ENCODE measurements around the gene ZSCAN5B.

ZSCAN5B gene

DNA sequence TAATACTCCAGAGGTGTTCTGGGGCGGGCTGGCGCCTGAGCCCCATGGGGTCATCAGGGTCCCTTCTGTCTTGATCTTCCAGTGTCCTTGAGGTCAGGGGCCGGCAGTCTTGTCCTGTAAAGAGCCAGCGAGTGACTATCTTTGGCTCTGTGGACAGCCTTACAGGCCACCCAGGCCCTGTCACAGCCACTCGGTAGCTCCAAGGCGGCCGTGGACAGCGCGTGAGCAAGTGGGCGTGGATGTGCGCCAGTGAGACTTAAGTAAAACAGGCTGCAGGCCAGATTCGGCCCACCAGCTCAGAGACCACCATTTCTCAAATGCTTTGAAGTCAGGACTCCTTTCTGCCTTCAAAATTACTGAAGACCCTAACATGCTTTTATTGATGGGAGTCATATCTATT, 52.8 kb downstream of the ZSCAN5B start:
- peaks cover 32% of the 10 kb centered on the region for H3K4me1 Mint-ChIP-seq
- TF ChIP-seq, protein P1, sequence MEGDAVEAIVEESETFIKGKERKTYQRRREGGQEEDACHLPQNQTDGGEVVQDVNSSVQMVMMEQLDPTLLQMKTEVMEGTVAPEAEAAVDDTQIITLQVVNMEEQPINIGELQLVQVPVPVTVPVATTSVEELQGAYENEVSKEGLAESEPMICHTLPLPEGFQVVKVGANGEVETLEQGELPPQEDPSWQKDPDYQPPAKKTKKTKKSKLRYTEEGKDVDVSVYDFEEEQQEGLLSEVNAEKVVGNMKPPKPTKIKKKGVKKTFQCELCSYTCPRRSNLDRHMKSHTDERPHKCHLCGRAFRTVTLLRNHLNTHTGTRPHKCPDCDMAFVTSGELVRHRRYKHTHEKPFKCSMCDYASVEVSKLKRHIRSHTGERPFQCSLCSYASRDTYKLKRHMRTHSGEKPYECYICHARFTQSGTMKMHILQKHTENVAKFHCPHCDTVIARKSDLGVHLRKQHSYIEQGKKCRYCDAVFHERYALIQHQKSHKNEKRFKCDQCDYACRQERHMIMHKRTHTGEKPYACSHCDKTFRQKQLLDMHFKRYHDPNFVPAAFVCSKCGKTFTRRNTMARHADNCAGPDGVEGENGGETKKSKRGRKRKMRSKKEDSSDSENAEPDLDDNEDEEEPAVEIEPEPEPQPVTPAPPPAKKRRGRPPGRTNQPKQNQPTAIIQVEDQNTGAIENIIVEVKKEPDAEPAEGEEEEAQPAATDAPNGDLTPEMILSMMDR (IDR thresholded peaks at IDR 0.05; ENCODE audit: unreplicated experiment in 3 of 3) = no peak
- H3K27me3 Mint-ChIP-seq (ENCODE audit: low read depth) = no peaks in the 10 kb centered on the region
- no peak overlapping the region for H3K27ac Mint-ChIP-seq
- no peaks in the 10 kb centered on the region for H3K9me3 Mint-ChIP-seq
- no peak overlapping the region for H3K4me3 Mint-ChIP-seq
- peaks cover 16% of the 10 kb centered on the region for H3K36me3 Mint-ChIP-seq (ENCODE audit: low read depth)

DNA sequence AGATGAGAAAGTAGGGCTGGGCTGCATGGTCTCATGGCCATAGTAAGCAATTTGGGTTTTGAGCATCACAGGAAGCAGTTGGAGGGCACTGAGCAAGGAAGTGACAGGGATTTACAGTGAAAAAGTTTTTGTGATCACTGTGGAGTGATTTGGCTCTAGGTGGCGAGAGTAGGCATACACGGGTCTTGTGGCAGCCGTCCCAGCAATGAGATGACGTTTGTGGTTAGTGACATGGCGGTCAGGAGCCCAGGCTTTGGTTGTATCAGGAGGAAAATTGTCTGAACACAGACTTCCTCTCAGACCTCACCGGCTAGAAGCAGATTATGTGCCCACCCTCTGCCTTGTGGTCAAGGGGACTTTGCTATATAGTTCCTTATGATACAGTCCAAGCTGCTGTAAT, 53.2 kb downstream of the ZSCAN5B start:
- Mint-ChIP-seq H3K9me3 (no peaks in the 10 kb centered on the region), H3K27me3 (ENCODE audit: low read depth) (no peaks in the 10 kb centered on the region), H3K36me3 (ENCODE audit: low read depth) (peaks cover 11% of the 10 kb centered on the region), H3K27ac (peak overlapping the region; percentile 6 to 61 (median 55)), H3K4me3 (peak overlapping the region in 2 of 3 experiments; percentile 22 to 43), H3K4me1 (peaks cover 35% of the 10 kb centered on the region)
- TF ChIP-seq, protein P1 (IDR thresholded peaks at IDR 0.05; ENCODE audit: unreplicated experiment in 3 of 3) = no peak

DNA sequence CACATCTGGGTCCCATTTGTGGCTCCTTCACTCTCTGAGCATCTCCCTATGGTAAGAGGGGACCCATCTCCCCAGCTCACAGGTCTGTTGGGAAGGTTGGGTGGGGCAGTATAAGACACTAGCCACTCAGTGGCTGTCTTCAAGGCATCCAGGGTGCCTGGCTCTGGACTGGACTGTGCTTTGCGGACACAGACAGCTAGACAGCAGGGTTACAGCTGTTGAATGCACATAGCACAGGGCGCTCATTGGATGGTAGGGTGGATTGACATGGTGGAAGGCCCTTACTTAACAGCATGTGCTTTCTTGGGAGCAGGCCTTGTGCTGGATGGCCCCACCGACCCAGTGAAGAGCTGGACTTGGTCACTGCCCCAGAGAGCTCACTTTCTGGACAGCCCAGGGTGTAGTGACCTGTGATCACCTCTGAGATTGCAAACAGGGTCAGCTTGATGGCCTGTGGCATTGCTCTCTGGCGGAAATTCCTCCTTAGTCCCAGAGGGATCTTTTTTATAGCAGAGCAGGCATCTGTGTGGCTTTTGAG, 54.6 kb downstream of the ZSCAN5B start:
- peaks cover 2% of the 10 kb centered on the region for H3K36me3 Mint-ChIP-seq (ENCODE audit: low read depth)
- peaks cover 35% of the 10 kb centered on the region for H3K4me1 Mint-ChIP-seq
- H3K9me3 Mint-ChIP-seq = no peaks in the 10 kb centered on the region
- TF ChIP-seq, protein P1 (IDR thresholded peaks at IDR 0.05; ENCODE audit: unreplicated experiment in 3 of 3) = no peak
- peak overlapping the region; percentile 22 to 93 (median 64) for H3K27ac Mint-ChIP-seq
- peak overlapping the region; percentile 72 to 88 (median 87) for H3K4me3 Mint-ChIP-seq
- H3K27me3 Mint-ChIP-seq (ENCODE audit: low read depth) = no peaks in the 10 kb centered on the region

DNA sequence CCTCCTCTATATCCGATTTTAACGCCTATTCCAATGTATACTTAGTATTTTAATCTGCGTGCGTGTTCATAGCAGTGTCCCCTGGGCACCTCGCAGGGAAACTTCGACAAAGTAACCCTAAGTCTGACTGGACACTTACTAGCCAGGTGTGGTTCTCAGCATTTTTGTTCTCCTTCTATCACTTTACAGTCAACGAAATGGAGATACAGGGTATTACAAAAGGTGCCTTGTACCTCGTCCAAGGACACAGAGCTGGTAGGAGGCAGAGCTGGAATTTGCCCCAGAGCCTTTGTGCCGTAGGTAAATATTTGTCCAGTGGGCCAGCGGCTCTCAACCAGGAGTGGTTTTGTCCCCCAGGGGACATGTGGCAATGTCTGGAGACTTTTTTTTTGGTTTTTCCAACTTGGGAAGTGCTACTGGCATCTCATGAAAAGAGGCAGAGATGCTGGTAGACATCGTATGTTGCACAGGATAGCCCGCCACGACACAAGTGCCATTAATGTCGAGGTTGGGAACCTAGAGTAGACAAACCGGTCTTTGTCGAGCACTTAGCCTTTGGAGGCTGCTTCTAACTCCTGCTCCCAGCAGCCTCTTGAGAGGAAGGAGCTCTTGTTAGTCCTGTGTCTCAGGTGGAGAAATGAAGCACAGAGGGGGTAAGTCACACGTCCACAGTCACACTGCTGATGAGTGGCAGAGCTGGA, 55.3 kb downstream of the ZSCAN5B start:
- Mint-ChIP-seq H3K36me3 (ENCODE audit: low read depth) (no peaks in the 10 kb centered on the region), H3K4me3 (peak overlapping the region; percentile 87 to 88 (median 87)), H3K27ac (peak overlapping the region; percentile 81 to 93 (median 89))

DNA sequence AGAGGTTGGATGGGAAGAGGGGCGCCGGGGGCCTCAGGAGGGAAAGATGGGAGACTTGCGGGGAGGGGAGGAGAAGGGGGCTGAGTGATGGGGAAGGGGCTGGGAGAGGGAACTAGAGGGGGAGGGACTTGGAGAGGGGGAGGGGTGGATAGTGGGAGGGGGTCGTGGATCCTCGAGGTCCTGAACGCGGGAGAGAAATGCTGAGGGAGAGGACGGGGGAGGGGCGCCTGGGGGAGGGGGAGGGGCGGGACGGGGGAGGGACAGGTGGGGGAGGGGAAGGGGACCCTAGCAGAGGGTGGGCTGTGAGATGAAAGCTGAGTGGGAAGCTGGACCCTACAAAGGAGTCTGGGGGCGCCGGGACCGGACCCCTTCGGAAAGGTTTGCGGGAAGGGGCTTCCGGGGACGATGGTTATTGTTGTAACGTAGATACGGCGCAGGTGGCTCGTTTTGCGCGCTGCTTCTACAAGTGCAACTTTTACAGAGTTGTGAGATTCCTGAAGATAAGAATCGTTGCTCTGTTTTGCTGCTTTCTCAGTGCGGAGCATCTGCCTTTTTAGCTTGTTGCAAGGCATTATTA, 56.1 kb downstream of the ZSCAN5B start:
- TF ChIP-seq, protein P1 (IDR thresholded peaks at IDR 0.05; ENCODE audit: unreplicated experiment in 3 of 3) = no peak
- peaks cover 4% of the 10 kb centered on the region for H3K27me3 Mint-ChIP-seq (ENCODE audit: low read depth)

More for the DNA sequence above, 55.3 kb downstream of the ZSCAN5B start:
- Mint-ChIP-seq H3K4me1 (peaks cover 35% of the 10 kb centered on the region), H3K9me3 (no peaks in the 10 kb centered on the region), H3K27me3 (ENCODE audit: low read depth) (peaks cover under 1% of the 10 kb centered on the region)
- TF ChIP-seq, protein P1 (IDR thresholded peaks at IDR 0.05; ENCODE audit: unreplicated experiment in 3 of 3) = no peak

More for the DNA sequence above, 56.1 kb downstream of the ZSCAN5B start:
- no peaks in the 10 kb centered on the region for H3K36me3 Mint-ChIP-seq (ENCODE audit: low read depth)
- H3K27ac Mint-ChIP-seq = peak overlapping the region; percentile 81 to 93 (median 89)
- H3K9me3 Mint-ChIP-seq = no peaks in the 10 kb centered on the region
- H3K4me3 Mint-ChIP-seq = peak overlapping the region; percentile 87 to 88 (median 87)
- H3K4me1 Mint-ChIP-seq = peaks cover 35% of the 10 kb centered on the region
